HG03342 (cell line): Measurements from ENCODE around the gene PCDHGB6.
A peak's percentile ranks its signal among the peaks of the same experiment; 100 is the strongest.
"Not testable (repeated sequence)": the region's sequence is repeated elsewhere in the genome, so short reads cannot be mapped to it uniquely, and the experiment has no call there.

Source experiments
- ATAC-seq: cut with Tn5 transposase; IDR thresholded peaks from one replicate; pipeline ENCODE4 v1.9.1; 2021; ENCODE audit warnings: mild to moderate bottlenecking, moderate library complexity; ENCODE audit not compliant: unreplicated experiment

The PCDHGB6 gene

DNA sequence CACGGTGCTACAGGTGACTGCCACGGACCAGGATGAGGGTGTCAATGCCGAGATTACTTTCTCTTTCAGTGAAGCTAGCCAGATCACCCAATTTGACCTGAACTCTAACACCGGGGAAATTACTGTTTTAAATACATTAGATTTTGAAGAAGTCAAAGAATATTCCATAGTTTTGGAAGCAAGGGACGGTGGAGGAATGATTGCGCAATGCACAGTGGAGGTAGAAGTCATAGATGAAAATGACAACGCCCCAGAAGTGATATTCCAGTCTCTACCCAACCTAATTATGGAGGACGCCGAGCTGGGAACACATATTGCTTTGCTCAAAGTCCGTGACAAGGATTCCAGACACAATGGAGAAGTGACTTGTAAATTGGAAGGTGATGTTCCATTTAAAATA lies 19.2 kb upstream of the PCDHGB6 start:
- no peak for ATAC-seq

- ATAC-seq = no peak
These were observed 18.4 kb upstream of the PCDHGB6 start for GRCh38 chr5:141389153-141390042.

DNA sequence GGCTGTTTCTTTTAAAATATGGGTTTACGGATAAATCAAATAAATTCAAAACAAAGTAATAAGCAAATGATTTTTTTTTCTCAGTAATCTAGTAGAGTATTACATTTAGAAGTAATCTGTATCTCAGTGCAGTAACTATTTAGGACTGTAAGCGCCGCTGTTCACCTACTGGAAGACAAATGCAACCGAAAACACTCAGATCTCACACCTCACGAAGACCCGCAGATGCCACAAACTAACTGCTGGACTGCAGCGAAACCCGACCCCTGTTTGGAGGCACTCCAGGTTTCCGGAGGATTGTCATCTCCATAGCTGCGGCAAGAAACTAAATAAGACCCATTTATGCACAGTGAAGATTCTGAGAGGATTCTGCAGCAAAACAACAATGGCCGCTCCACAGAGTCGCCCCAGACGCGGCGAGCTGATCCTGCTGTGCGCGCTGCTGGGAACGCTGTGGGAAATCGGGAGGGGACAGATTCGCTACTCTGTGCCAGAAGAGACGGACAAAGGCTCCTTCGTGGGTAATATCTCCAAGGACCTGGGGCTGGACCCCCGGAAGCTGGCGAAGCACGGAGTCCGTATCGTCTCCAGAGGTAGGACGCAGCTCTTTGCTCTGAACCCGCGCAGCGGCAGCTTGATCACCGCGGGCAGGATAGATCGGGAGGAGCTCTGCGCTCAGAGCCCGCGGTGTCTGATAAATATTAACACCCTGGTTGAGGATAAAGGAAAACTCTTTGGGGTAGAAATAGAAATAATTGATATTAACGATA lies 15.2 kb upstream of the PCDHGB6 start, which contains the start of gene PCDHGA8:
Gene PCDHGA8 (plus strand): TSS at position 205 of the 770 bp plus-strand sequence. CDS start 181 bp downstream, at position 386.
- ATAC-seq = no peak

- ATAC-seq = no peak
These were observed 14.6 kb upstream of the PCDHGB6 start for GRCh38 chr5:141393267-141393666.

DNA sequence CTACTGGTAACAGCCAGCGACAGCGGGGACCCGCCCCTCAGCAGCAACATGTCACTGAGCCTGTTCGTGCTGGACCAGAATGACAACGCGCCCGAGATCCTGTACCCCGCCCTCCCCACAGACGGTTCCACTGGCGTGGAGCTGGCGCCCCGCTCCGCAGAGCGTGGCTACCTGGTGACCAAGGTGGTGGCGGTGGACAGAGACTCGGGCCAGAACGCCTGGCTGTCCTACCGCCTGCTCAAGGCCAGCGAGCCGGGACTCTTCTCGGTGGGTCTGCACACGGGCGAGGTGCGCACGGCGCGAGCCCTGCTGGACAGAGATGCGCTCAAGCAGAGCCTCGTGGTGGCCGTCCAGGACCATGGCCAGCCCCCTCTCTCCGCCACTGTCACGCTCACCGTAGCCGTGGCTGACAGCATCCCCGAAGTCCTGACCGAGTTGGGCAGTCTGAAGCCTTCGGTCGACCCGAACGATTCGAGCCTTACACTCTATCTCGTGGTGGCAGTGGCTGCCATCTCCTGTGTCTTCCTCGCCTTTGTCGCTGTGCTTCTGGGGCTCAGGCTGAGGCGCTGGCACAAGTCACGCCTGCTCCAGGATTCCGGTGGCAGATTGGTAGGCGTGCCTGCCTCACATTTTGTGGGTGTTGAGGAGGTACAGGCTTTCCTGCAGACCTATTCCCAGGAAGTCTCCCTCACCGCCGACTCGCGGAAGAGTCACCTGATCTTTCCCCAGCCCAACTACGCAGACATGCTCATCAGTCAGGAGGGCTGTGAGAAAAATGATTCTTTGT lies 13.2 kb upstream of the PCDHGB6 start:
- ATAC-seq = not testable (repeated sequence)

DNA sequence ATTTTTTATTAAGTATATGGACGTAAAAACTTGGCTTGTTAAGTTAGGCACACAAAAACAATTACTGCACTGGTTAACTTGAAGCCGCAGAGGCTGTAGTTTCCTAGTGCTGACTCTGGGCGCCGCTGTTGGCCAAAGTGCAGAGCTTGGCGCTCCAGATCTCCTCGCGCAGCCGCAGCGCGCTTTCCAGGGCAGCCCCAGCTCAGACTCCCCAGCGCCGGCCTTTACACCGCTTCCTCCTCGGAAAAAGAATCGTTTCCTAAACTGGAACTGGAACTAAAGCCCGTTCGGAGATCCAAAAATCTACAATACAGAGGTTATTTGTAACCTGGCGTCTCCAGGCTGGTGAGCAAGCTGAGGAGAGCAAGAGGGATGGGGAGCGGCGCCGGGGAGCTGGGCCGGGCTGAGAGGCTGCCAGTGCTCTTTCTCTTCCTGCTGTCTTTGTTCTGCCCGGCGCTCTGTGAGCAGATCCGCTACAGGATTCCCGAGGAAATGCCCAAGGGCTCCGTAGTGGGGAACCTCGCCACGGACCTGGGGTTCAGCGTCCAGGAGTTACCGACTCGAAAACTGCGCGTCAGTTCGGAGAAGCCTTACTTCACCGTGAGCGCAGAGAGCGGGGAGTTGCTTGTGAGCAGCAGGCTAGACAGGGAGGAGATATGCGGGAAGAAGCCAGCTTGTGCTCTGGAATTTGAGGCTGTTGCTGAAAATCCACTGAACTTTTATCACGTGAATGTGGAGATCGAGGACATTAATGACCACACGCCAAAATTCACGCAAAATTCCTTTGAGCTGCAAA lies 9.9 kb upstream of the PCDHGB6 start, which contains the start of gene PCDHGB5:
Gene PCDHGB5 (plus strand): TSS at position 192 of the 796 bp plus-strand sequence. CDS start 181 bp downstream, at position 373.
- peak; percentile 90 for ATAC-seq

DNA sequence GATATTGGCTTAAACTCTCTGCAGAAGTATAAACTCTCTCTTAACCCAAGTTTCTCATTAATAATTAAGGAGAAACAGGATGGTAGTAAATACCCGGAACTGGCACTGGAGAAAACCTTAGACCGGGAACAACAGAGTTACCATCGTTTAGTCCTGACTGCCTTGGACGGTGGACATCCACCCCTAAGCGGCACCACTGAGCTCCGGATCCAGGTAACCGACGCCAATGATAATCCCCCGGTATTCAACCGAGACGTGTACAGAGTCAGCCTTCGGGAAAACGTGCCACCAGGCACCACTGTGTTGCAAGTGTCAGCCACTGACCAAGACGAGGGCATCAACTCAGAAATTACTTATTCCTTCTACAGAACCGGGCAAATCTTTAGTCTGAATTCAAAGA lies 9.2 kb upstream of the PCDHGB6 start:
- ATAC-seq = no peak

GRCh38 chr5:141399555-141400258 lies 8.1 kb upstream of the PCDHGB6 start:
- no peak for ATAC-seq

- ATAC-seq = no peak
These were observed 5.1 kb upstream of the PCDHGB6 start, which contains the start of gene PCDHGA9 for GRCh38 chr5:141402553-141403243. TSS of gene PCDHGA9 (plus strand) at chr5:141402778. CDS start at chr5:141402953, 175 bp downstream.

DNA sequence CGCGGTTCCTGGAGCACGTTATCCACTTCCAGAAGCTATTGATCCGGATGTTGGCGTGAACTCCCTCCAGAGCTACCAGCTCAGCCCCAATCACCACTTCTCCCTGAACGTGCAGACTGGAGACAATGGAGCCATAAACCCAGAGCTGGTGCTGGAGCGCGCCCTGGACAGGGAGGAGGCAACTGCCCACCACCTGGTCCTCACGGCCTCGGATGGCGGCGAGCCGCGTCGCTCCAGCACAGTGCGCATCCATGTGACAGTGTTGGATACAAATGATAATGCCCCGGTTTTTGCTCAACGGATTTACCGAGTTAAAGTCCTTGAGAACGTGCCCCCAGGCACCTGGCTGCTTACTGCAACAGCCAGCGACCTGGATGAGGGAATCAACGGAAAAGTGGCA lies 4.4 kb upstream of the PCDHGB6 start:
- ATAC-seq = no peak

DNA sequence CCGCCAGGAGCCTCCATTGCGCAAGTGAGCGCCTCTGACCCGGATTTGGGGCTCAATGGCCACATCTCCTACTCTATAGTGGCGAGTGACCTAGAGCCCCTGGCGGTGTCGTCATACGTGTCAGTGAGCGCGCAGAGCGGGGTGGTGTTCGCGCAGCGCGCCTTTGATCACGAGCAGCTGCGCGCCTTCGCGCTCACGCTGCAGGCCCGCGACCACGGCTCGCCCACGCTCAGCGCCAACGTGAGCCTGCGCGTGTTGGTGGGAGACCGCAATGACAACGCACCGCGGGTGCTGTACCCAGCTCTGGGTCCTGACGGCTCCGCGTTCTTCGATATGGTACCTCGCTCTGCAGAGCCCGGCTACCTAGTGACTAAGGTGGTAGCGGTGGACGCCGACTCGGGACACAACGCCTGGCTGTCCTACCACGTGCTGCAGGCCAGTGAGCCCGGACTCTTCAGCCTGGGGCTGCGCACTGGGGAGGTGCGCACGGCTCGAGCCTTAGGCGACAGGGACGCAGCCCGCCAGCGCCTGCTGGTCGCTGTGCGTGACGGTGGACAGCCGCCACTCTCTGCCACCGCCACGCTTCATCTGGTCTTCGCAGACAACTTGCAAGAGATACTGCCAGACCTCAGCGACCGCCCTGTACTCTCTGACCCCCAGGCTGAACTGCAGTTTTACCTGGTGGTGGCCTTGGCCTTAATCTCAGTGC lies 1.9 kb downstream of the PCDHGB6 start:
- no peak for ATAC-seq

DNA sequence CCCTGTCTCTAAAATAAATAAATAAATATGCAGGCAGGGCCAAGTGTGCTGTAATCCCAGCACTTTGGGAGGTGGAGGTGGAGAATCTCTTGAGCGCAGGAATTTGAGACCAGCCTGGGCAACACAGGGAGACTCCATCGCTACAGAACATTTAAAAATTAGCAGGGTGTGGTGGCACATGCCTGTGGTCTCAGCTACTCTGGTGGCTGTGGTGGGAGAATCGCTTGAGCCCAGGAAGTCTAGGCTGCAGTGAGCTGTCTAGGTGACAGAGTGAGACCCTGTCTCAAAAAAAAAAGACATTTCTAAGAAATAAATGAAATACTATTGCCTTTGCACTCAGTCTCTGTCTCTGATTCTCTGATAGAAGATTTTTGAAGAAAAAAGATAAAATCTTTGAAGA lies 3.8 kb downstream of the PCDHGB6 start:
- no peak for ATAC-seq

GRCh38 chr5:141412854-141413539 lies 5.2 kb downstream of the PCDHGB6 start, which contains the start of gene PCDHGA10:
TSS of gene PCDHGA10 (plus strand) at chr5:141412987. CDS start at chr5:141413176, 189 bp downstream.
- ATAC-seq = peak; percentile 83

DNA sequence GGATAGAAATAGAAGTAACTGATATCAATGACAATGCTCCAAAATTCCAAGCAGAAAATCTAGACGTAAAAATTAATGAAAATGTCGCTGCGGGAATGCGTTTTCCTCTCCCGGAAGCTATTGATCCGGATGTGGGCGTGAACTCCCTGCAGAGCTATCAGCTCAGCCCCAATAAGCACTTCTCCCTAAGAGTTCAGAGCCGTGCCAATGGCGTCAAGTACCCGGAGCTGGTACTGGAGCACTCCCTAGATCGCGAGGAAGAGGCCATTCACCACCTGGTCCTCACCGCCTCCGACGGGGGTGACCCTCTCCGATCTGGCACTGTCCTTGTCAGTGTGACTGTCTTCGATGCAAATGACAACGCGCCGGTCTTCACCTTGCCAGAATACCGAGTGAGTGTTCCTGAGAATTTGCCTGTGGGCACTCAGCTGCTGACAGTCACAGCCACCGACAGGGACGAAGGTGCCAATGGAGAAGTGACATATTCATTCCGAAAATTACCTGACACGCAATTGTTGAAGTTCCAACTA lies 5.8 kb downstream of the PCDHGB6 start:
- ATAC-seq = no peak

GRCh38 chr5:141414548-141415274 lies 6.9 kb downstream of the PCDHGB6 start:
- not testable (repeated sequence) for ATAC-seq

- not testable (repeated sequence) for ATAC-seq
These were observed 7.4 kb downstream of the PCDHGB6 start for GRCh38 chr5:141415275-141415618.
